Measurements from ENCODE around the gene CRYBG3.
A peak's percentile ranks its signal among the peaks of the same experiment; 100 is the strongest.

Gene CRYBG3

DNA sequence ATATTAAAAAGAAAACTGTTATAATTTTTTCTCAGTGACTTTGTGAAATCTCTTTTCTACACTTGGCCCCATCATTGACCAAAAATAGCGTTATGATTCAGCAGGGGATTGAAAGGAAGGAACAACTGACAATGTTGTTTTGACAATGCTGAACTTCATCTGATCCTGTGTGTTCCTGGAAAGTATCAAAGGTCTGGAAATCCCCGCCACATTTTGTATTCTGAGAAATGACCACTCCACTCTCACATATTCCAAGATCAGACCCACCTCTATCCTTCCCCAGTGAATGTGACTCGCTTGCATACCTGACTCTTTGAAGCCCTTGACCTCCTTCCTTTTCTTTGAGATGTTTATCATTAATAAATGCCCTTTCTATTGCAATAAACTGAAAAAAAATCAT is 160.1 kb downstream of the CRYBG3 start:
- no peak for DNase-seq

GRCh38 chr3:97983933-97984491 is 162.2 kb downstream of the CRYBG3 start:
- no peak for DNase-seq

DNA sequence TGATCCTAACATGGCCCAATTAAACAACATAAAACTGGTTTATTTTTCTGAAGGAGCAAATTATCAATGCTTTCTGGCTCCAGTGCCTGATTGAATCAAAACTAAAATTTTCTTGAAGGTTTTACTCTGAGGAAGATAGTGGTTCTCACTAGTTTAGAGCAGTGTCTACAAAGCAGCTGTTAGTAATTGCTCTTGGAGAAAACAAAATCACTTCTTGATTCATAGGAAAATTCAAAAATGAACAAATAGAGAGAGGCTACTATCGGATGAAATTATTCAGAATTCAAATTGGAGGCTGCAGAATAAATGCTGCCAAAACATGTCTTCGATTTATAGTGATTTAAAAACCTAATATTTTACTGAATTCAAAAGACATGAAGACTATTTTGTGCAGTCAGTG is 165.5 kb downstream of the CRYBG3 start:
- DNase-seq: no peak

DNA sequence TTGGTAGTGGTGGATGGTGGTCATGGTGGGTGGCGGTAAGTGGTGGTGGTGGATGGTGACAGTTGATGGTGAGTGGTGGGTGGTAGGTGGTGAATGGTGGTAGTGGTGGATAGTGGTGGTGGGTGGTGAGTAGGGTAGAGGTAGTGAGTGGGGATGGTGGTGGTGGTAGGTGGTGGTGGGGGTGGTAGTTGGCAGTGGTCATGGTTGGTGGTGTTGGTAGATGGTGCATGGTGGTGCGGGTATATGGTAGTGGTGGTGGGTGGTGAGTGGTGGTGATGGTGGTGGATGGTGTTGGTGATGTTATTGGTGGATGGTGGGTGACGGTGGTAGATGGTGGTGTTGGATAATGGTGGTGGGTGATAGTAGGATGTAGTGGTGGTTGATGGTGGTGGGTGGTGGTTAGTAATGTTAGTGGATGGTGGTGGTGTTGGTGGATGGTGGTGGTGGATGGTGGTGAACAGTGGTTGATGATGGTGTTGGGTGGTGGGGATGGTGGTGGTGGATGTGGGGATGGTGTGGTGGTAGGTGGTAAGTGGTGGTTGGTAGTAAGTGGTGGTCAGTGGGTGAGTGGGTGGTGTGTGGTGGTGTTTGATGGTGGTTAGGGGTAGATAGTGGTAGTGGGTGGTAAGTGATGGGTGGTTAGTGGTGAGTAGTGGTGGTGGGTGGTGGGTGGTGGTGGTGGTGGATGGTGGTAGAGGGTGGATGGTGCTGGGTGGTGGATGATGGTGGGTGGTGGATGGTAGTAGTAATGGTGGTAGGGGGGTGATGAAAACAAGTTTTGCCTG is 167.2 kb downstream of the CRYBG3 start:
- DNase-seq: no peak

GRCh38 chr3:97990624-97991292 is 168.9 kb downstream of the CRYBG3 start:
- peak; percentile 32 for DNase-seq

- no peak for DNase-seq
Measured at GRCh38 chr3:97991293-97991682, 169.5 kb downstream of the CRYBG3 start.

GRCh38 chr3:97992547-97993173 is 170.8 kb downstream of the CRYBG3 start:
- DNase-seq: no peak

DNA sequence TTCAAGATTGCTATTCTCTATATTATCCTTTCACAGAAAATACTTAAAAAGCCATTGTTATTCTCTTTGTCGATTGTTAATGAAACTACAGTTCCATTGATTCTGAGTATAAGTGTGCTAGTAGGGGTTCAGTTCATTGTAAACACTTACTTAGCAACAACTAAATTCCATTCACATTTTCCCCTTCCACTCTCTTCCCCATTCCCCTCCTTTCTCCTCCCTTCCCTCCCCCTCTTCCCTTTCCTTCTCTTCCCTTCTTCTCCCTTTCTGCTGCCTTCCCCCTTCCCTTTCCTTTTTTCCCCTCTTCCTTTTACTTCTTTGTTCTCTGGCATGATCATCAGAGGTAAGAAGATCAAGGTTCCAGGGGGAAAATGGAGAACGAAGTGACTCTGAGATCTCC is 171.7 kb downstream of the CRYBG3 start:
- no peak for DNase-seq

GRCh38 chr3:97994328-97994945 is 172.6 kb downstream of the CRYBG3 start:
- no peak for DNase-seq
